Muscle of back (tissue), 11 donors: Measurements from ENCODE around the gene TFEB. TPM values are rescaled to one million over a fixed set of nuclear protein-coding genes. Genes with fewer than 3 reads are reported as not detected.

Source experiments
- DNase-seq, 3 donors: peaks; one replicate each; pipeline versions ENCODE4 v3.0.0 to v3.0.0-alpha.2; 2013
- polyA plus RNA-seq, 10 donors: library from polyadenylated mRNA; unstranded; fragments of 120-200 nt; gene quantifications; one replicate each; pipeline ENCODE4 v1.2.1, GENCODE V29; 2013; ENCODE audit not compliant: insufficient read length in 10 of 10

The TFEB gene
- polyA plus RNA-seq, 10 donors: 4.6 to 10.6 (median 6.8) TPM

DNA sequence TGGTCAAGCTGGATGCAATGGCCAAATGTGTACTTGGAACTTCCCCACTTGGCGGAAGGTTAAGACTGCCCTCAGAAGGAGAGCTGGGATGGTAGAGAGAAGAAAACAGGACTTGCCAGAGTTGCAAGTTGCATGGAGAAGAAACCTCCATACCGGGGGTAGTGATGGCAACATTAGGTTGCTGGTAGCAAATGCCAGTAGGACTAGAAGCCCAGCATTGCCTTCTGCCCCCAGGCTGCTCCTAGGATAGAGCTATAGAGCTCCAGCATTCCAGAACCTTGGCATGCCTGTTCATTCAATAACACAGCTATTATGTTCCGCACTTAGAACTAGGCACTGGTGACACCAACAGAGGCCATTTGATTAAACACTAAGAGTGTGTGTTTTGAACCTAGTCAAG lies 26.6 kb downstream of the TFEB start:
- DNase-seq: no peak

- peak in 1 of 3 donors; percentile 42 for DNase-seq
These were observed 27.7 kb downstream of the TFEB start for GRCh38 chr6:41707565-41708200.

- no peak for DNase-seq
These were observed 28.4 kb downstream of the TFEB start for GRCh38 chr6:41706876-41707564.

DNA sequence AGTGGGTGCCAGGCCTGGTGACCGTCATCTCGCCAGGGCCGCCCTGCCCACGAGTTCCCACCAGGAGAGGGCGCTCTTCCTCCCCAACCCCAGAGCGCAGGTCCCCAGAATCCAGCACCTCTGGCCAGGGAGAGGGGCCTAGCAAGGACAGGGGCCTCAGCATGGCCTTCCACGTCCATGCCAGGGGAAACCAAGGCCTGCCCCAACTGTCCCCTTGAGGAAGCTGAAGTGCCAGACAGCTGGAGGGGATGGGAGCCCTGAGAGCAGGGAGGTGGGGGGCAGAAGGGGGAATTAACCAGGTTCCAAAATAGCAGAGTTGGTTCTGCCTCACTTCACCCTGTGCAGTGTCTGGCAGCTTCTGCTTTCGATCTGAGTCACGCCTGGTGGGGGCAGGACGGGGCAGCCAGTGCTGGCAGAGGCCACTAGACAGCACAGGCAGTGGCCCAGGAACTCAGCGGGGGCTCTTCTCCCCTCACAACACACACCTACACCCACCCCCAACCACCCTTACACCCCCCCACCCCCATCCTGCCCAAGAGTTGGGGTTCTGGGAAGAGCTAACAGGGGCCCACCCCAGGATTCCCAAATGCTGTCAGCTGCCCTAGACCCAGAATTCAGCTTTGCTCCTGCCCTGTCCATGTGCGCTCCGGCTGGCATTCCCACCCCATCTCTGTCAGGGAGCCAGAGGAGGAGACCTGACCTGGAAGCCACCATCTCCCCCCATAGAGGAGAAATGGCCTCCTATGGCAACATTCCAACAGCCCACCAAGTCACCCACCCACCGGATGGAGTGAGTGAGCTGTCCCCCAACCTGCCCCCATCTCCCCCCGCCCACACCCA lies 29.2 kb downstream of the TFEB start:
- peak; percentile 38 to 70 (median 58) for DNase-seq

DNA sequence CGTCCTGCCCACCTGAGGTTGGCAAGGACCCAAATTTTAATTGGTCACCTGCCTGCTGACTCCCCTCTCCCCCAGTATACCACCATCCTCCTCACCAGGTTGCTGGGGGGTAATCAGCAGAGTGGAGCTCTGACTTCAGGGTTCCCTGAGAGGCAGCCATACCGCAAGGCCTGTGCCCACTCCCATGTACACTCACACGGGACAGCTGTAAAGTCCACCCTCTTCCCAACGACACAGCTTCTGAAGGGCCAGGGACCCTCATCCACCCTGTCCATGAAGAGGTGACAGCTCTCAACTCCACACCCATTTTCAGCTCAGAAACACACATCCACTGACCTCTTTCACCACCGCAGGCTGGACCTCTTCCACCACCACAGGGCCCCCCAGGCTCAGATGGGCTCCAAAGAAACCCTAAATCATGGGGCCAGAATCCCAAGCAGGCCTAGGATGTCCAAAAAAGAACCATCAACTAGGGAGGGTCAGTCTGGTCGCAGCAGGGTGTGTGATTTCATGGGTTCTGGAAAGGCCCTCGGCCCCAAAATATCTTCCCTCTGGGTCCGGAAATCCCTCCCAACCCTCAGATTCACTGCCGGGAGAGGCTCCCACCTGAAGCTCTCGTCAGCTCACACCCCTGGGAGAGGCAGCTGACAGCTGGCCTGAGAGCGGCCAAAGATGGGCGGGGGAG lies 30.0 kb downstream of the TFEB start:
- DNase-seq: no peak

DNA sequence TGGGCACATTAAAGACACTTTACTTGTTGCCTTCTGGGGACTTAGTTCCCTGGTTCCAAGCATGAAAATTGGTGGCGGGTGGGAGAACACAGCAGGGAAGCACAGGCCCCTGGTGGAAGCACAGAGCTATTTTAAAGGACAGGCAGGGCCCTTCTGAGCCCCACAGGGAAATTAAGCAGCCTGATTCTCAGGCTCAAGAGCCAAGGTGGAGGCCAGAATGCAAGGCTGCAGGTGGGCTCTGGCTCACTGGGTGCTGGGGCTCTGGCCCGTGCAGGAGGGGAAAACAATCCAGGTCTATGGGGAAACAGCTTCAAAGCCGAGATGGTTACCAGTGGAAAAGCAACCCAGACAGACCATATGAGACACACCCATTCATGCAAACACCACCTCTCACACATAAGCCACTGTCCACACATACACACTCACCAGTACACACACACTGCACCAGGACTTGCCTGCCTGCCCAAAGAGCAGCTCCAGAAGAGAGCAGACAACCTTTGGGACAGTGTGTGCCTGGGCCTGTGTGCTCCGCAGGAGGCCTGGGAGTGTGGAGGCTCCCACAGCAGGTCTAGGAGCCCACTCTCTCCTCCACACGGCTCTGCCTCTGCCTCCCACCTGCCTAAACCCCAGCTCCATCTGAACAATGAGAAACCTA lies 30.6 kb downstream of the TFEB start:
- no peak for DNase-seq

DNA sequence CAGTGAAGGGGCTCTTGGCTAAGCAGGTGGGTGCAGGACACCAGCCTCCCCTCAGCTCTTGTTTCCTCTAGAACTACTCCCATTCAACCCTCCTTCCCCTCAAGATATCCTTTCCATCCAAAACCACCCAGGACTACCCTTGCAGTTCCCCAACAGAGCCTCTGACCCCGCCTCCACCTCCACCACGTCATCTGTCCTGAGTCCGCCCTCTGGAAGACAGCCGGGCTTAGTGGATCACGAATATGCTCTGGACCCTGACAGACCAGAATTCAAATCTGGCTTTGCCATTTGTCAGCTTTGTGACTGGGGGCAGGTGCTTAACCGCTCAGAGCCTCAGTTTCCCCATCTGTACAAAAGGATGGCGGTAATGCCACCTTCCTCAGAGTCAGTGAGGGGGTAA lies 31.4 kb downstream of the TFEB start:
- no peak for DNase-seq

- DNase-seq: no peak
These were observed 32.5 kb downstream of the TFEB start for GRCh38 chr6:41702771-41703494.

DNA sequence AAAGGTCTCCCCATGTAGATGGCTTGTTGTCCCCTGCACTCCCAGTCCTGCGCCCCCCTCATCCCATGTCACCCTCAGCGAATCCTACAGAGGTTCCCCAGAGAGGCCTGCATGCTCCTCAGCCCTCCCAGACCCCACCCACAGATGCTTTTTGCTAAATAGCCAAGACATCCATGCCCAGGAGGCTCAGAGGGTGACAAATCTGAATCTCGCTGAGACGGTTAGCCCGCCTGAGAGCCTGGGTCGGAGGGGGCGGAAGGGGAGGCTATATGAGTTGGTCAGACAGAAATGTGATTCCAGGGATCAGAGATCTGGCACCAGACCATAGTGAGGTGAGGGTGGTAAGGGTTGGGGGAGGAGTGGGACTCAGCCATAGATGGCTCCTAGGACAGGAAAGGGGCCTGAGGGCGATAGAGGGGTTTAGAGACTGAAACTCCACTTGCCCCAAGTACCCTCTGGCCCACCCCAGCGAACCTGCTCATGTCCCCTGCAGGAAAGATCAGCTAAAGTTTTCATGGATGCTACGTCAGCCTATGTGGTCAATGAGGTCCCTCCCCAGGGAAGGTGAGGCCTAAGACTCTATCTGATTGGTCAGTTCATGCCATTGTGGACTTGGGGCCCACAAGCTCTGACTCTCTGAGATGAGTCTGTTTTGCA lies 33.2 kb downstream of the TFEB start:
- DNase-seq: no peak

- DNase-seq: no peak
These were observed 34.7 kb downstream of the TFEB start for GRCh38 chr6:41700463-41701347.

DNA sequence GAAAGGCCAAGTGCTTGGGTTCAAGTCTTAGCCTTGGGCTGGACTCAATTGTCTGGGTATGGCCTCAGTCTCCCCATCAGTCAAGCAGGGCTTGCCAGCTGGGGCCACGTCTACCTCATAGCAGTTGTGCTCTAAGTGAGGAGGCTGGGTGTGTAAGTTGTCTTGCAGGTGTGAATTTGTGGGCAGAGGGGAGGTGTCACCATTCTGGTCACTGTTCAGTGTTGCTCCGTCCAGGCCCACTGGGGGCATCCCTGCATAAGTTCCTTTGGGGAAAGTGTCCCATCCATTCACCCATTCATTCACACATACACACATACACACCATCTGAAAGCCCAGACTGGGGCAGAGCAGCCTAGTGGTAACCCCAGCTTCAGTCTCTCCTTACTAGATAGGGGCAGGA lies 36.3 kb downstream of the TFEB start:
- DNase-seq: no peak

DNA sequence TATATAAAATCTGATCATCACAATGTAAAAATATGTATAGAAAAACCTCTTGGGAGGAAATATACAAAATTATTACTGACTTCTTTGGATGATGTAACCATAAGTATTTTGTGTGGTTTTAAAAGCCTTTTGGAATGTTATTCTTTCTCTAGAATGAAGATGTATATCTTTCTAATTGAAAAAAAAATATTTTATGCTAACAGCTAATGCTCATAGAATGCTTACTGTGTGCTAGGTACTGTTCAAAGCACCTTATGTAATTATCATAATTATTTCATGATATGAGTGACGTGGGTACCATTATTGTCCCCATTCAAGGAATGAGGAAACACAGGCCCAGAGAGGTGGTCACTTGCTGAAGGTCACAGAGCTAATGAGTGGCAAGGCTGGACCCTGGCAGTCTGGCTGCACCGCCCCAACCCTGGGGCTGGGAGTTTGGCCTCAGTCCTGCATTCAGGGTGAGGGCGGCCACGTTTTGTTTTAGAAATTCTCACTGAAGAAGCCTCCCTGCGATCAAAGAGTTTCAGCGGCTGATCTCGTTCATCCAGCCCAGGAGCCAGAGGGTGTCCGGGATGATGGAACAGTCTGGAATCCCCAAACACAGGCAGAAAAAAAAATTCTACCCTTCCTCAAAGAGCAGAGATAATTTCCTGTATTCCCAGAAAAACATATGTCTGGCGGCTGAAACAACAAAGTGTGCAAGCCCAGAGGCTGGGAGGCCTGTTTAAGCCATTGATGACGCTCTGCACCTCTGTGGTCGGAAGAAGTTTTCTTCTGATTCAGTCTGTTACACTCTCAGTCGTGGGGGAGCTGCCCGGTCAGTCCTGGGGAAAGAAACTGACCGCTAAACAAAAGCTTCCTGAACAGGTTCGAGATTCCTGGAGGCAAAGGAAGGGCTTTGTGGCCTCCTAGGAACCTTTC lies 37.3 kb downstream of the TFEB start:
- peak; percentile 78 to 90 (median 89) for DNase-seq

DNA sequence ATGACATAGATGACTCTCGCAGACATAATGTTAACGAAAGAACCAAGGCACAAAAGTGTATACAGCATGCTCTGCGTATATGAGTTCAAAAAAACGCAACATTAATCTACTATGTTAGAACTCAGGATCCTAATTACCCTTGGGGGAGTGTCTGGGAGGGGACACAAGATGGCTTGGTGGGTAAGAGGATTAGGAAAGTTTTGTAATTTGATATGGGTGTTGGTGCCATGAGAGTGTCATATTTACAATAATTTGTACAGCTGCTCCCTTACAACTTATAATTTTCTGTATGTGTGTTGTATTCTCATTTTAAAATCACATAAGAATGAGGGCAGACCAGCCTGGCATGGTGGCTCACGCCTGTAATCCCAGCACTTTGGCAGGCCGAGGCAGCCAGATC lies 38.6 kb downstream of the TFEB start:
- no peak for DNase-seq

DNA sequence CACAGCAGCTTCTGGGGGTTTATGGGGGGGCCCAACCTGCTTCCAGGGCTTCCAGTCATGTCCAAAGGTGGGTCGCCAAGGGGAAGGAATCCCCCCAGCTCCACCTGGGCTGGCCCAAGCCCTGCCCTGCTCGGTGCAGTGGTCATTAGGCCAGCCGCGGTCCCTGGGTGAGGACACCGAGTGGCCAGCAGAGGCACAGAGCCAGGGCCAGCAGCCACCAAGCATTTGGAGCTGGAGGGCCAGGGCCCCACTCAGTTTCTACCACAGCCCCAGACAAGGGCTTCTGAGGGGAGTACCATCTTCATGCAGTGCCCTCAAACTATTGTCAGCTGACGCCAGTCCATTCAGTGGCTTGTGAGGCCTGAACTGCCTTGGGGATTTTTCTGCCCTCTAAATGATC lies 39.6 kb downstream of the TFEB start:
- no peak for DNase-seq

- no peak for DNase-seq
These were observed 40.4 kb downstream of the TFEB start for GRCh38 chr6:41694815-41695526.

DNA sequence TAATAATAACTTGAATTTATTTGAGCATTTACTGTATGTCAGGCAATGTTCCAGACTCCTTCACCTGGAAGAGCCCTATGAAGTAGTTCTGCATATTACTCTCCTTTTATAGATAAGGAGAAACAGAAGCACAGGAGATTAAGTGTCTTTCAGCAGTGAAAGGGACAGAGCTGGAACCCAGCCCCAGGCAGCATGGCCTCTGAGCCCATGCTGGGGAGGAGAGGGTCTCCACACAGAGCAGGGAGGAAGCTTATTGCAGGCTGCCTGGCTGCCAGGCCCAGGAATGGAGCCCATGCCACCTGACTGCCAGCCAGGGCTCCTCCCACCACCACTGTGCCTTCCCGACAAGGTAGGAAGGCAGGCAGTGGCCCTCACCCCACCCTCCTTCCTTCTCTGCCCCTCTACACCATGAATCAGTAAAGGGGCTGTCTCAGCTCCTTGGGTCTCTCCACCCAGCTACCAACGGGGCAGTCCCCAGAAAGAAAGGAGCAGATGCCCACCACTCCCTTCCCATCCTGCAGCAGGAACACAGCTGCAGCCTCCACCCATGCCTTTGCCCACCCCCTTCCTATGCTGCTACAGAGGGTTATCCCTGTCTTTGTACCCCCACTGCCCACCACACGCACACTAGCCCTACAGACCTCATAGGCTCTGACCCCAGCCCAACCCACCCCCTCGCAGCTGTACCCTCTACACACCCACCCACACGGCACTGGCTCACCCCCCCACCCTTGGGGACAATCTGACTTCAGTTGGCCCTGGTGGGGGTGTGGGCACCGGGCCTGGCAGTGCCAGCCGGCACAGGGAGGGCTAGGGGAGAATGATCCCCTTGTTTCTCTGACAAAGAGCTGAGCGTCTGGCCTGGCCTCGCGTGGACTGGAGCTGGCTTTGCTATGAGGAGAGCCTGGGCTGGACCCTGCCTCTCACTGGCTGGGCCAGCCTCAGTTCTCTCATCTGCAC lies 41.8 kb downstream of the TFEB start:
- no peak for DNase-seq
